ENCODE results near the gene BRS3.

DNA sequence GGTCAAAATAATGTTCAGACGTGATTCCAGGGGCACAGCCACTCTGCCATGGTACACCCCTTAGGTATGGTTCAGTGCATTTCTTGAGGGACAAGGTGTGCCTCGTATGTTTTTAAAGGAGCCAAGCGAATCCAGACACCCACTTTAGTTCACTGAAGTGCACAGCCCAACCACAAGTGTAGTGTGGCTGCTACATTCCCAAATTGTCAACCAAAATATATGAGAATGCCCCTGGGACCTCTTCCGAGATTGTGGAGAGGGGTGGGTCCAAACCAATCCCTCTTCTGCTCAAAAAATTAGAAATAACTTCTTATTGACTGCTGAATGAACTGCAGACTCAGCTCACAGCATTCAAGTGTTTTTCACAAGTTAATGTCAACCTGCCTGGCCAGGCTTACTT lies 7.4 kb upstream of the BRS3 start:
- TF ChIP-seq POLR2A (IDR thresholded peaks at IDR 0.05), result no peak
- no peak for TF ChIP-seq CTCF (IDR thresholded peaks at IDR 0.05)
